IMR-90 (cell line): ENCODE data around the gene KRT9. TPM values are rescaled to one million over a fixed set of nuclear protein-coding genes. Genes with fewer than 3 reads are reported as not detected.

Experiments
- ATAC-seq: fragments of 200-7000 bp; cut with Tn5 transposase; 2 replicates; pipeline ENCODE4 v1.9.1; 2020; ENCODE audit warnings: low read depth, mild to moderate bottlenecking, moderate library complexity
- BruUV-seq: library from RNA; stranded (reverse); fragments of 400-500 nt; replicated peaks from 2 replicates; lab custom pipeline; 2021; lab: Mats Ljungman, UMichigan
- CTCF ChIA-PET: fragments of 300-600 bp; formaldehyde crosslinking; extraction: SDS; loops from one replicate; lab custom pipeline; 2021; ENCODE audit warnings: antibody characterized with exemption; lab: Yijun Ruan, JAX
- POLR2A ChIA-PET: fragments of 300-600 bp; sonication (Branson Sonifier 250); formaldehyde crosslinking; loops from one replicate; lab custom pipeline; 2022; ENCODE audit warnings: antibody characterized with exemption; ENCODE audit not compliant: unreplicated experiment; lab: Charles Lee
- DNase-seq: peaks from one replicate; pipeline ENCODE4 v3.0.0; 2013
- H2AFZ ChIP-seq: replicated peaks from 2 replicates; pipeline ENCODE3; 2013; ENCODE audit warnings: low read length, mild to moderate bottlenecking; ENCODE audit not compliant: poor library complexity
- H2AK5ac ChIP-seq: 2 replicates; pipeline ENCODE4 v1.6.1; 2013; ENCODE audit warnings: low read depth, low read length, inconsistent platforms
- H2AK9ac ChIP-seq: replicated peaks from 2 replicates; pipeline ENCODE3; 2013; ENCODE audit warnings: mild to moderate bottlenecking, low read depth, low read length, moderate library complexity; ENCODE audit not compliant: poor library complexity
- H2BK120ac ChIP-seq: 2 replicates; pipeline ENCODE4 v1.6.1; 2013; ENCODE audit warnings: low read depth, low read length, inconsistent platforms
- H2BK15ac ChIP-seq: 3 replicates; pipeline ENCODE4 v1.6.1; 2013; ENCODE audit warnings: low read depth, low read length, inconsistent platforms
- H2BK20ac ChIP-seq: 2 replicates; pipeline ENCODE4 v1.6.1; 2013; ENCODE audit warnings: low read depth, mild to moderate bottlenecking, inconsistent platforms, low read length, moderate library complexity
- H2BK5ac ChIP-seq: 2 replicates; pipeline ENCODE4 v1.6.1; 2013; ENCODE audit warnings: mild to moderate bottlenecking, low read depth, low read length, inconsistent platforms; ENCODE audit not compliant: poor library complexity, severe bottlenecking
- H3K14ac ChIP-seq: replicated peaks from 2 replicates; pipeline ENCODE4 v1.6.1; 2013; ENCODE audit warnings: low read depth, low read length, inconsistent platforms
- H3K18ac ChIP-seq: 2 replicates; pipeline ENCODE4 v1.6.1; 2013; ENCODE audit warnings: low read depth, low read length, control low read depth
- H3K23ac ChIP-seq: 2 replicates; pipeline ENCODE4 v1.6.1; 2013; ENCODE audit warnings: low read depth, low read length, inconsistent platforms
- H3K27ac ChIP-seq: 2 replicates; pipeline ENCODE4 v1.5.1; 2013; ENCODE audit warnings: mild to moderate bottlenecking, control low read depth, low read length; ENCODE audit not compliant: insufficient read depth
- H3K27me3 ChIP-seq: 2 replicates; pipeline ENCODE4 v1.6.1; 2013; ENCODE audit warnings: low read length; ENCODE audit not compliant: control insufficient read depth, insufficient read depth
- H3K36me3 ChIP-seq: 2 replicates; pipeline ENCODE4 v1.6.1; 2013; ENCODE audit warnings: low read length, mixed read lengths; ENCODE audit not compliant: control insufficient read depth, insufficient read depth
- H3K4ac ChIP-seq: 2 replicates; pipeline ENCODE4 v1.6.1; 2013; ENCODE audit warnings: low read depth, low read length, inconsistent platforms
- H3K4me1 ChIP-seq: 2 replicates; pipeline ENCODE4 v1.6.1; 2013; ENCODE audit warnings: low read length, mixed read lengths; ENCODE audit not compliant: control insufficient read depth, insufficient read depth
- H3K4me2 ChIP-seq: 2 replicates; pipeline ENCODE4 v1.6.1; 2013; ENCODE audit warnings: low read depth, mild to moderate bottlenecking, control low read depth, low read length, moderate library complexity
- H3K4me3 ChIP-seq: 2 replicates; pipeline ENCODE4 v1.5.1; 2013; ENCODE audit warnings: low read depth, mild to moderate bottlenecking, control low read depth, low read length, moderate library complexity; ENCODE audit not compliant: insufficient read depth
- H3K56ac ChIP-seq: 2 replicates; pipeline ENCODE4 v1.6.1; 2013; ENCODE audit warnings: low read length, inconsistent platforms; ENCODE audit not compliant: insufficient read depth; ENCODE audit errors: extremely low read depth
- H3K79me1 ChIP-seq, 2 experiments: 2 replicates each; pipeline ENCODE4 v1.6.1; 2013; ENCODE audit warnings: low read length in 2 of 2, inconsistent platforms in 1 of 2, low read depth in 1 of 2
- H3K9ac ChIP-seq: 2 replicates; pipeline ENCODE4 v1.6.1; 2013; ENCODE audit warnings: low read depth, low read length, control low read depth
- H3K9me1 ChIP-seq: 2 replicates; pipeline ENCODE4 v1.6.1; 2013; ENCODE audit warnings: low read length, inconsistent platforms; ENCODE audit not compliant: insufficient read depth
- H3K9me3 ChIP-seq: 2 replicates; pipeline ENCODE4 v1.6.1; 2013; ENCODE audit warnings: low read length; ENCODE audit not compliant: control insufficient read depth, insufficient read depth
- H4K20me1 ChIP-seq: 2 replicates; pipeline ENCODE4 v1.6.1; 2013; ENCODE audit warnings: low read length, inconsistent platforms; ENCODE audit not compliant: insufficient read depth
- H4K5ac ChIP-seq: 2 replicates; pipeline ENCODE4 v1.6.1; 2013; ENCODE audit warnings: mild to moderate bottlenecking, low read depth, low read length, control low read depth
- H4K8ac ChIP-seq, 2 experiments: 2 replicates each; pipeline ENCODE4 v1.6.1; 2013; ENCODE audit warnings: low read depth in 2 of 2, low read length in 2 of 2, control low read depth in 1 of 2, inconsistent platforms in 1 of 2
- H4K91ac ChIP-seq: 2 replicates; pipeline ENCODE4 v1.6.1; 2013; ENCODE audit warnings: low read depth, low read length, inconsistent platforms; ENCODE audit not compliant: insufficient read depth
- CEBPB ChIP-seq: IDR thresholded peaks from 2 replicates; pipeline ENCODE4 v1.6.1; 2012; ENCODE audit warnings: low read depth, low read length, improper control_type of control experiment
- CHD1 ChIP-seq: IDR thresholded peaks from 2 replicates; pipeline ENCODE4 v1.6.1; 2012; ENCODE audit warnings: low read depth, low read length, improper control_type of control experiment
- CTCF ChIP-seq: conservative IDR thresholded peaks from 2 replicates; pipeline ENCODE4 v1.5.1; 2012; ENCODE audit warnings: mild to moderate bottlenecking, low read depth, low read length, improper control_type of control experiment
- FOS ChIP-seq: fragments of 150-350 bp; IDR thresholded peaks from 2 replicates; pipeline ENCODE4 v1.6.1; 2016; ENCODE audit warnings: low read depth, low read length
- MAFK ChIP-seq: IDR thresholded peaks from 2 replicates; pipeline ENCODE4 v1.6.1; 2012; ENCODE audit warnings: low read depth, low read length, improper control_type of control experiment
- MAZ ChIP-seq: IDR thresholded peaks from 2 replicates; pipeline ENCODE4 v1.6.1; 2012; ENCODE audit warnings: low read depth, mild to moderate bottlenecking, low read length, improper control_type of control experiment, moderate library complexity, borderline replicate concordance
- MXI1 ChIP-seq: IDR thresholded peaks from 2 replicates; pipeline ENCODE4 v1.6.1; 2012; ENCODE audit warnings: low read depth, mild to moderate bottlenecking, low read length, moderate library complexity, borderline replicate concordance
- NFE2L2 ChIP-seq: fragments of 150-350 bp; IDR thresholded peaks from 2 replicates; pipeline ENCODE4 v1.6.1; 2016; ENCODE audit warnings: low read depth, mild to moderate bottlenecking, low read length
- POLR2A ChIP-seq: IDR thresholded peaks from 2 replicates; pipeline ENCODE4 v1.6.1; 2012; ENCODE audit warnings: mild to moderate bottlenecking, low read depth, low read length
- RCOR1 ChIP-seq: IDR thresholded peaks from 2 replicates; pipeline ENCODE4 v1.6.1; 2012; ENCODE audit warnings: mild to moderate bottlenecking, low read length, improper control_type of control experiment; ENCODE audit not compliant: insufficient replicate concordance
- RFX5 ChIP-seq: IDR thresholded peaks from 2 replicates; pipeline ENCODE4 v1.8.0; 2012; ENCODE audit warnings: low read depth, mild to moderate bottlenecking, low read length, moderate library complexity
- SMC3 ChIP-seq: fragments of 150-350 bp; IDR thresholded peaks from 2 replicates; pipeline ENCODE4 v1.6.1; 2016; ENCODE audit warnings: low read depth, mild to moderate bottlenecking, antibody characterized with exemption, low read length, moderate library complexity
- WGBS, 2 experiments: methylation state at CpG; one replicate each; pipeline versions ENCODE4 v1.1.5 to v1.1.7; 2013; ENCODE audit warnings: missing lambda C conversion rate in 2 of 2; ENCODE audit not compliant: insufficient read length in 1 of 2; ENCODE audit errors: extremely low coverage in 2 of 2; 5-methylcytosine and 5-hydroxymethylcytosine counted together
- dilution Hi-C: fragments of 300-500 bp; cut with HindIII; formaldehyde crosslinking; loops from one replicate; pipeline ENCODE4 v1.14.3; 2018; ENCODE audit warnings: low sequenced_read_pairs; ENCODE audit not compliant: unreplicated experiment
- in situ Hi-C: fragments of 300-500 bp; cut with MboI; formaldehyde crosslinking; loops from 3 replicates; pipeline ENCODE4 v1.14.3; 2019; ENCODE audit warnings: low sequenced_read_pairs, inconsistent platforms, mixed read lengths
- intact Hi-C: fragments of 100-400 bp; cut with micrococcal nuclease; formaldehyde crosslinking; loops from 2 replicates; pipeline ENCODE4 v1.10.0; 2022
- polyA plus RNA-seq, 3 experiments: library from polyadenylated mRNA; depleted of rRNA; stranded (reverse); fragments of >200 nt; gene quantifications; 2 replicates each; pipeline ENCODE4 v1.2.3, GENCODE V29; 2012; ENCODE audit warnings: low replicate concordance in 1 of 3
- total RNA-seq: library from RNA; depleted of rRNA; stranded (reverse); fragments of >200 nt; gene quantifications from 2 replicates; pipeline ENCODE4 v1.2.3, GENCODE V29; 2012
- TF ChIP-seq, protein P1 (sequence below): fragments of 150-350 bp; IDR thresholded peaks from 2 replicates; pipeline ENCODE4 v1.6.1; 2016; ENCODE audit warnings: low read depth, mild to moderate bottlenecking, low read length, moderate library complexity, borderline replicate concordance
- TF ChIP-seq, protein P2 (sequence below): fragments of 150-350 bp; IDR thresholded peaks from 2 replicates; pipeline ENCODE4 v1.6.1; 2017; ENCODE audit warnings: mild to moderate bottlenecking, antibody characterized with exemption, low read length, low read depth

Gene KRT9
- total and polyA plus RNA-seq, 2 of the 4 experiments (the other 2 are of a cell fraction): not detected

GRCh38 chr17:41531993-41532392 lies 39.9 kb downstream of the KRT9 start:
- H3K18ac ChIP-seq: no peak overlapping the region
- ATAC-seq: no peak
- no peak overlapping the region for H4K8ac ChIP-seq
- dilution Hi-C loops: no loop called here
- H2BK120ac ChIP-seq: peak overlapping the region; percentile 39; the same call in 1 of the 2 replicates
- H2AK9ac ChIP-seq: no peak overlapping the region
- peaks cover 2% of the 10 kb centered on the region; the same call in 1 of the 2 replicates for H3K27me3 ChIP-seq
- H3K9me3 ChIP-seq: no peaks in the 10 kb centered on the region
- H3K9me1 ChIP-seq: peaks cover 17% of the 10 kb centered on the region
- in situ Hi-C loops: no loop called here
- BruUV-seq: no TSS peak
- H3K27ac ChIP-seq: no peak overlapping the region
- WGBS, 2 experiments: no CpG with 5 or more reads among the region's 1 CpG
- no peak overlapping the region for H3K14ac ChIP-seq
- H3K4me1 ChIP-seq: peaks cover 11% of the 10 kb centered on the region
- H3K56ac ChIP-seq: no peak overlapping the region
- no peak overlapping the region for H3K4me2 ChIP-seq
- intact Hi-C loops: no loop called here
- TF ChIP-seq SMC3 (no peak), RFX5 (no peak), MXI1 (no peak), CTCF (no peak), CHD1 (no peak), MAZ (no peak), CEBPB (no peak), MAFK (no peak), POLR2A (no peak), FOS (no peak), RCOR1 (no peak), NFE2L2 (no peak)
- TF ChIP-seq, protein P1, sequence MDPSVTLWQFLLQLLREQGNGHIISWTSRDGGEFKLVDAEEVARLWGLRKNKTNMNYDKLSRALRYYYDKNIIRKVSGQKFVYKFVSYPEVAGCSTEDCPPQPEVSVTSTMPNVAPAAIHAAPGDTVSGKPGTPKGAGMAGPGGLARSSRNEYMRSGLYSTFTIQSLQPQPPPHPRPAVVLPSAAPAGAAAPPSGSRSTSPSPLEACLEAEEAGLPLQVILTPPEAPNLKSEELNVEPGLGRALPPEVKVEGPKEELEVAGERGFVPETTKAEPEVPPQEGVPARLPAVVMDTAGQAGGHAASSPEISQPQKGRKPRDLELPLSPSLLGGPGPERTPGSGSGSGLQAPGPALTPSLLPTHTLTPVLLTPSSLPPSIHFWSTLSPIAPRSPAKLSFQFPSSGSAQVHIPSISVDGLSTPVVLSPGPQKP: no peak
- TF ChIP-seq, protein P2, sequence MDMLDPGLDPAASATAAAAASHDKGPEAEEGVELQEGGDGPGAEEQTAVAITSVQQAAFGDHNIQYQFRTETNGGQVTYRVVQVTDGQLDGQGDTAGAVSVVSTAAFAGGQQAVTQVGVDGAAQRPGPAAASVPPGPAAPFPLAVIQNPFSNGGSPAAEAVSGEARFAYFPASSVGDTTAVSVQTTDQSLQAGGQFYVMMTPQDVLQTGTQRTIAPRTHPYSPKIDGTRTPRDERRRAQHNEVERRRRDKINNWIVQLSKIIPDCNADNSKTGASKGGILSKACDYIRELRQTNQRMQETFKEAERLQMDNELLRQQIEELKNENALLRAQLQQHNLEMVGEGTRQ: no peak
- no peak overlapping the region for H2AK5ac ChIP-seq
- no peak overlapping the region for H3K4ac ChIP-seq
- H4K5ac ChIP-seq: no peak overlapping the region
- H4K20me1 ChIP-seq: no peaks in the 10 kb centered on the region
- CTCF ChIA-PET: no interaction called here
- no peak for DNase-seq
- no peak overlapping the region for H4K91ac ChIP-seq
- no peak overlapping the region for H3K23ac ChIP-seq
- no peaks in the 10 kb centered on the region for H3K79me1 ChIP-seq
- no peak overlapping the region for H2BK5ac ChIP-seq
- H3K4me3 ChIP-seq: no peak overlapping the region
- POLR2A ChIA-PET: no interaction called here
- H2BK20ac ChIP-seq: no peak overlapping the region; the same call in 1 of the 2 replicates
- H3K9ac ChIP-seq: no peak overlapping the region
- H3K36me3 ChIP-seq: no peaks in the 10 kb centered on the region
- no peak overlapping the region for H2AFZ ChIP-seq
- no peak overlapping the region for H2BK15ac ChIP-seq
